Neural progenitor cell (in vitro differentiated cells): Measurements from ENCODE around the gene KNDC1. TPM values are rescaled to one million over a fixed set of nuclear protein-coding genes. Genes with fewer than 3 reads are reported as not detected.

Source experiments
- DNase-seq: peaks from one replicate; pipeline ENCODE4 v3.0.0-alpha.2; 2016; ENCODE audit warnings: low spot score
- H2AFZ ChIP-seq: fragments of 200-600 bp; sonication (generic); replicated peaks from 2 replicates; pipeline ENCODE4 v1.6.1; 2016; ENCODE audit warnings: antibody characterized with exemption
- H3F3A ChIP-seq: fragments of 200-600 bp; sonication (generic); 2 replicates; pipeline ENCODE4 v1.6.1; 2016; ENCODE audit warnings: antibody characterized with exemption, low read depth
- H3K27ac ChIP-seq: fragments of 200-600 bp; sonication (generic); 2 replicates; pipeline ENCODE4 v1.5.1; 2016; ENCODE audit warnings: mild to moderate bottlenecking
- H3K27me3 ChIP-seq: fragments of 200-600 bp; sonication (generic); 2 replicates; pipeline ENCODE4 v1.6.1; 2016; ENCODE audit warnings: mild to moderate bottlenecking, moderate library complexity
- H3K36me3 ChIP-seq: fragments of 200-600 bp; sonication (generic); 2 replicates; pipeline ENCODE4 v1.5.1; 2016
- H3K4me1 ChIP-seq: fragments of 200-600 bp; sonication (generic); 2 replicates; pipeline ENCODE4 v1.6.1; 2016; ENCODE audit warnings: mixed run types
- H3K4me2 ChIP-seq: fragments of 200-600 bp; sonication (generic); 2 replicates; pipeline ENCODE4 v1.6.1; 2016
- H3K4me3 ChIP-seq: fragments of 200-600 bp; sonication (generic); 2 replicates; pipeline ENCODE4 v1.5.1; 2016
- H3K79me2 ChIP-seq: fragments of 200-600 bp; sonication (generic); 2 replicates; pipeline ENCODE4 v1.6.1; 2016; ENCODE audit warnings: low read depth
- H3K9ac ChIP-seq: fragments of 200-600 bp; sonication (generic); 2 replicates; pipeline ENCODE4 v1.6.1; 2016
- H3K9me3 ChIP-seq: fragments of 200-600 bp; sonication (generic); 2 replicates; pipeline ENCODE4 v1.5.1; 2016; ENCODE audit warnings: low read depth
- H4K20me1 ChIP-seq: fragments of 200-600 bp; sonication (generic); 2 replicates; pipeline ENCODE4 v1.6.1; 2016; ENCODE audit warnings: low read depth
- H3K27ac Mint-ChIP-seq: 3 replicates; pipeline ENCODE4 v1.8.0; 2021; ENCODE audit warnings: mixed read lengths
- H3K27me3 Mint-ChIP-seq: 2 replicates; pipeline ENCODE4 v1.8.0; 2022; ENCODE audit warnings: low read depth, mild to moderate bottlenecking, inconsistent platforms, moderate library complexity, mixed read lengths; ENCODE audit not compliant: insufficient read depth
- H3K36me3 Mint-ChIP-seq: 3 replicates; pipeline ENCODE4 v1.8.0; 2021; ENCODE audit warnings: mixed read lengths
- H3K4me1 Mint-ChIP-seq: 3 replicates; pipeline ENCODE4 v1.8.0; 2021; ENCODE audit warnings: mixed read lengths
- H3K4me3 Mint-ChIP-seq: 3 replicates; pipeline ENCODE4 v1.8.0; 2021; ENCODE audit warnings: mild to moderate bottlenecking, moderate library complexity, mixed read lengths
- H3K9me3 Mint-ChIP-seq: 3 replicates; pipeline ENCODE4 v1.8.0; 2020; ENCODE audit warnings: mixed read lengths
- EZH2 ChIP-seq: fragments of 200-600 bp; sonication (generic); IDR thresholded peaks from 2 replicates; pipeline ENCODE4 v1.6.1; 2017; ENCODE audit warnings: antibody characterized with exemption, mild to moderate bottlenecking, moderate library complexity
- EZH2phosphoT487 ChIP-seq: fragments of 200-600 bp; sonication (generic); IDR thresholded peaks from 2 replicates; pipeline ENCODE4 v1.6.1; 2017; ENCODE audit warnings: antibody characterized with exemption
- total RNA-seq: library from RNA; depleted of rRNA; stranded (reverse); fragments of >200 nt; gene quantifications from 2 replicates; pipeline ENCODE4 v1.2.3, GENCODE V29; 2015; ENCODE audit warnings: low replicate concordance
- TF ChIP-seq, protein P1 (sequence below): fragments of 200-600 bp; sonication (generic); IDR thresholded peaks from 2 replicates; pipeline ENCODE4 v1.5.1; 2017; ENCODE audit warnings: antibody characterized with exemption, mild to moderate bottlenecking

KNDC1 gene
- total RNA-seq, 1 donor from 2014 or later, result 1.8 TPM

DNA sequence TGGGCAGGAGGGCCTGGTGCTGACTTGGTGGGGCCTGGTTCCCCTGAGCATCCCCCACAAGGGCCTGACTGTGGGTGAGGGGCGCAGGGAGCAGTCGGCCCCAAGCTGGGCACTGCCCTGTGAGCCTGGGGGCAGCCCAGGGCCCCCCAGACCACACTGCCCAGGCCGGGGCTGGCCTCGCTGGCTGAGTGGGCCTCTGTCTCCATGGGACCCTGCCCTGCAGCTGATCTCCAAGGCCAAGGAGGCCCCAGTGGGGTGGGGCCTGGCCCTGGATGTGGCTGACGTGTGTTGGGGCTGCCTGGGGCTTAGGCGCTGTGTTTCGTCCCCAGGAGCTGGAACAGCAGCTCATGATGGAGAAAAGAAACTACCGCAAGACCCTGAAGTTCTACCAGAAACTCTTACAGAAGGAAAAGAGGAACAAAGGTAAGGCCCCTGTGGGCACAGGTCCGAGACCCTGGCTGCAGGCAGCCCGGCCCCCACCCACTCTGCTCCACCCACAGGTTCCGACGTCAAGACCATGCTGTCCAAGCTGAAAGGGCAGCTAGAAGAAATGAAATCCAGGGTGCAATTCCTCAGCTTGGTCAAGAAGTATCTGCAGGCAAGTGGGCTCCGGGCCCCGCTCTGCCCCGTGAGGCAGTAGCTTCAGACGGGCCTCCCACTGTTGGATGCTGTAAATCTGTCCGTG is 46.5 kb downstream of the KNDC1 start:
- no peak overlapping the region for H2AFZ ChIP-seq
- no peaks in the 10 kb centered on the region for H3K9me3 ChIP-seq
- H3K9me3 Mint-ChIP-seq, result no peaks in the 10 kb centered on the region
- H3F3A ChIP-seq, result no peaks in the 10 kb centered on the region
- no peak overlapping the region for H3K4me3 Mint-ChIP-seq
- TF ChIP-seq EZH2phosphoT487, result no peak
- TF ChIP-seq, protein P1, sequence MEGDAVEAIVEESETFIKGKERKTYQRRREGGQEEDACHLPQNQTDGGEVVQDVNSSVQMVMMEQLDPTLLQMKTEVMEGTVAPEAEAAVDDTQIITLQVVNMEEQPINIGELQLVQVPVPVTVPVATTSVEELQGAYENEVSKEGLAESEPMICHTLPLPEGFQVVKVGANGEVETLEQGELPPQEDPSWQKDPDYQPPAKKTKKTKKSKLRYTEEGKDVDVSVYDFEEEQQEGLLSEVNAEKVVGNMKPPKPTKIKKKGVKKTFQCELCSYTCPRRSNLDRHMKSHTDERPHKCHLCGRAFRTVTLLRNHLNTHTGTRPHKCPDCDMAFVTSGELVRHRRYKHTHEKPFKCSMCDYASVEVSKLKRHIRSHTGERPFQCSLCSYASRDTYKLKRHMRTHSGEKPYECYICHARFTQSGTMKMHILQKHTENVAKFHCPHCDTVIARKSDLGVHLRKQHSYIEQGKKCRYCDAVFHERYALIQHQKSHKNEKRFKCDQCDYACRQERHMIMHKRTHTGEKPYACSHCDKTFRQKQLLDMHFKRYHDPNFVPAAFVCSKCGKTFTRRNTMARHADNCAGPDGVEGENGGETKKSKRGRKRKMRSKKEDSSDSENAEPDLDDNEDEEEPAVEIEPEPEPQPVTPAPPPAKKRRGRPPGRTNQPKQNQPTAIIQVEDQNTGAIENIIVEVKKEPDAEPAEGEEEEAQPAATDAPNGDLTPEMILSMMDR, result no peak
- TF ChIP-seq EZH2, result no peak
- H3K27ac ChIP-seq, result no peak overlapping the region
- DNase-seq, result no peak
- no peaks in the 10 kb centered on the region for H3K36me3 ChIP-seq
- peaks cover 3% of the 10 kb centered on the region for H3K4me1 Mint-ChIP-seq
- no peaks in the 10 kb centered on the region for H3K79me2 ChIP-seq
- H3K4me1 ChIP-seq, result no peaks in the 10 kb centered on the region
- H3K27me3 ChIP-seq, result no peaks in the 10 kb centered on the region
- peaks cover 2% of the 10 kb centered on the region for H3K27me3 Mint-ChIP-seq
- no peak overlapping the region for H3K27ac Mint-ChIP-seq
- no peaks in the 10 kb centered on the region for H4K20me1 ChIP-seq
- no peak overlapping the region for H3K9ac ChIP-seq
- H3K36me3 Mint-ChIP-seq, result no peaks in the 10 kb centered on the region
- no peak overlapping the region for H3K4me2 ChIP-seq
- no peak overlapping the region for H3K4me3 ChIP-seq

DNA sequence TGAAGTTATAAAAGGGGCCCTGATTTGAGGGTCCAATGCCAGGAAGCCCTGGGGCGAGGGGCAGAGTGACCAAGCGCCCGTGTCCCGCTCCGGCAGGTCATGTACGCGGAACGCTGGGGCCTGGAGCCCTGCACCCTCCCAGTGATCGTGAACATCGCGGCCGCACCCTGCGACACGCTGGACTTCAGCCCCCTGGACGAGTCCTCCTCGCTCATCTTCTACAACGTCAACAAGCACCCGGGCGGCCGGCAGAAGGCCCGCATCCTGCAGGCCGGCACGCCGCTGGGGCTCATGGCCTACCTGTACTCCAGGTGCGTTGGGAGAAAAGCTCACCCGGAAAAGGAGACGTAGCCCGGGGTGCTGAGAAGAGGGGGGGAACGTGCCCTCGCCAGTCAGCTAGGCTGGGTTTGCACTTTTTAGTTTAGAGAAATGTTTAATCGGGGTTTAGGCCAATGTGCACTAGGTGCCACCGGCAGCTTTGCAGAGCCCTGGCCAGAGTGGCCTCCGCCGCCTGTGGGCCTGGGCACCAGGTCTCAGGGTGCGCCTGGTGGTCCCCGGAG is 47.1 kb downstream of the KNDC1 start:
- Mint-ChIP-seq H3K27me3 (peaks cover 4% of the 10 kb centered on the region), H3K9me3 (no peaks in the 10 kb centered on the region), H3K36me3 (no peaks in the 10 kb centered on the region), H3K4me3 (no peak overlapping the region), H3K4me1 (peaks cover 2% of the 10 kb centered on the region), H3K27ac (no peak overlapping the region)
- Histone ChIP-seq H3K27me3 (no peaks in the 10 kb centered on the region), H2AFZ (no peak overlapping the region), H3K9me3 (no peaks in the 10 kb centered on the region), H4K20me1 (no peaks in the 10 kb centered on the region), H3K79me2 (no peaks in the 10 kb centered on the region), H3K9ac (no peak overlapping the region), H3F3A (no peaks in the 10 kb centered on the region), H3K36me3 (no peaks in the 10 kb centered on the region), H3K27ac (no peak overlapping the region), H3K4me1 (no peaks in the 10 kb centered on the region), H3K4me3 (no peak overlapping the region), H3K4me2 (no peak overlapping the region)
- TF ChIP-seq EZH2 (no peak), EZH2phosphoT487 (no peak)
- TF ChIP-seq, protein P1, result no peak
- DNase-seq, result no peak

DNA sequence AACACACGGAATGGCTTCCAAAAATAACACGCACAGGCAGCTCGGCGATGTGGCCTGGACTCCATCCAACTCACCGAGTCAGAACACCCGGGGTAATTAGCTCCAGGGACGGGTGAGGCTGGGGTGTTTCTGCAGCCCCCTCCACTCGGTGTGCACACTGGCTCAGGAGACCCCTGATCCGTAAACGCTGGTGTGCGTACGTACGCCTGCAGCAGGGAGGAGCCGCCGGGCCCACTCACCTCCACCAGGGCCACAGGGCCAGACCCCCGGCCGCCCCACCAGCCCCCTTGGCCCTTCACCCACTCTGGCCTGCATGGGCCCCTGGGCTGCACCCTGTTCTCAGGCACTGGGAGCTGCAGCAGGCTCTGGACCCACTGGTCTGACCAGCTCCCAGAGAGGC is 47.6 kb downstream of the KNDC1 start:
- H3K27ac ChIP-seq, result no peak overlapping the region
- no peak overlapping the region for H2AFZ ChIP-seq
- no peaks in the 10 kb centered on the region for H3K9me3 Mint-ChIP-seq
- no peaks in the 10 kb centered on the region for H3K9me3 ChIP-seq
- H3K4me3 ChIP-seq, result no peak overlapping the region
- H3K4me2 ChIP-seq, result no peak overlapping the region
- H3K36me3 ChIP-seq, result no peaks in the 10 kb centered on the region
- no peak overlapping the region for H3K9ac ChIP-seq
- no peaks in the 10 kb centered on the region for H3K36me3 Mint-ChIP-seq
- no peaks in the 10 kb centered on the region for H3F3A ChIP-seq
- H3K27me3 ChIP-seq, result no peaks in the 10 kb centered on the region
- no peak for TF ChIP-seq EZH2phosphoT487
- TF ChIP-seq, protein P1, result no peak
- no peak for TF ChIP-seq EZH2
- peaks cover 5% of the 10 kb centered on the region for H3K27me3 Mint-ChIP-seq
- no peaks in the 10 kb centered on the region for H3K79me2 ChIP-seq
- DNase-seq, result no peak
- H3K4me3 Mint-ChIP-seq, result no peak overlapping the region
- peaks cover 3% of the 10 kb centered on the region for H3K4me1 Mint-ChIP-seq
- H4K20me1 ChIP-seq, result no peaks in the 10 kb centered on the region
- no peaks in the 10 kb centered on the region for H3K4me1 ChIP-seq
- no peak overlapping the region for H3K27ac Mint-ChIP-seq
